Peyer's patch (tissue), 4 donors: Measurements from ENCODE around the gene OXTR. TPM values are rescaled to one million over a fixed set of nuclear protein-coding genes. Genes with fewer than 3 reads are reported as not detected.

Experiments
- DNase-seq, 3 donors: peaks; one replicate each; pipeline ENCODE4 v3.0.0-alpha.2; 2017 to 2019
- H3K27ac ChIP-seq, 4 donors: fragments of 200-600 bp; sonication (generic); one replicate each; pipeline ENCODE4 v1.5.1; 2016 to 2019
- H3K27me3 ChIP-seq, 2 donors: fragments of 200-600 bp; sonication (generic); one replicate each; pipeline ENCODE4 v1.5.1; 2019
- H3K36me3 ChIP-seq, 3 donors: fragments of 200-600 bp; sonication (generic); one replicate each; pipeline ENCODE4 v1.5.1; 2016 to 2019
- H3K4me1 ChIP-seq, 4 donors: fragments of 200-600 bp; sonication (generic); one replicate each; pipeline ENCODE4 v1.5.1; 2016 to 2019
- H3K4me3 ChIP-seq, 4 donors: fragments of 200-600 bp; sonication (generic); 1 replicate in 3 of 4; 2 replicates in 1 of 4; pipeline ENCODE4 v1.5.1; 2016 to 2019; ENCODE audit warnings: mild to moderate bottlenecking in 1 of 4
- H3K9me3 ChIP-seq, 4 donors: fragments of 200-600 bp; sonication (generic); one replicate each; pipeline ENCODE4 v1.5.1; 2016 to 2019; ENCODE audit warnings: mild to moderate bottlenecking in 1 of 4
- POLR2A ChIP-seq, 2 donors: fragments of 450-650 bp; IDR thresholded peaks; one replicate each; pipeline ENCODE4 v1.5.1; 2017; ENCODE audit warnings: antibody characterized with exemption in 2 of 2, mild to moderate bottlenecking in 2 of 2, moderate library complexity in 2 of 2
- total RNA-seq, 4 donors: library from RNA; depleted of rRNA; stranded (reverse); fragments of >200 nt; gene quantifications; one replicate each; pipeline ENCODE4 v1.1.0, GENCODE V29; 2016
- TF ChIP-seq, protein P1 (sequence below), 6 experiments: fragments of 450-650 bp in 4 of 6; fragments of 200-600 bp in 2 of 6; sonication (generic) in 1 of 6; IDR thresholded peaks; one replicate each; pipeline ENCODE4 v1.5.1; 2017 to 2019; ENCODE audit warnings: antibody characterized with exemption in 6 of 6, mild to moderate bottlenecking in 3 of 6, moderate library complexity in 1 of 6

Gene OXTR
- total RNA-seq, 4 donors from 2014 or later: 0.27 TPM; not detected in 3

- Histone ChIP-seq H3K4me1 (no peaks in the 10 kb centered on the region), H3K27ac (no peak overlapping the region), H3K27me3 (no peaks in the 10 kb centered on the region), H3K9me3 (no peaks in the 10 kb centered on the region), H3K36me3 (no peaks in the 10 kb centered on the region), H3K4me3 (no peak overlapping the region)
- no peak for DNase-seq
- TF ChIP-seq, protein P1, sequence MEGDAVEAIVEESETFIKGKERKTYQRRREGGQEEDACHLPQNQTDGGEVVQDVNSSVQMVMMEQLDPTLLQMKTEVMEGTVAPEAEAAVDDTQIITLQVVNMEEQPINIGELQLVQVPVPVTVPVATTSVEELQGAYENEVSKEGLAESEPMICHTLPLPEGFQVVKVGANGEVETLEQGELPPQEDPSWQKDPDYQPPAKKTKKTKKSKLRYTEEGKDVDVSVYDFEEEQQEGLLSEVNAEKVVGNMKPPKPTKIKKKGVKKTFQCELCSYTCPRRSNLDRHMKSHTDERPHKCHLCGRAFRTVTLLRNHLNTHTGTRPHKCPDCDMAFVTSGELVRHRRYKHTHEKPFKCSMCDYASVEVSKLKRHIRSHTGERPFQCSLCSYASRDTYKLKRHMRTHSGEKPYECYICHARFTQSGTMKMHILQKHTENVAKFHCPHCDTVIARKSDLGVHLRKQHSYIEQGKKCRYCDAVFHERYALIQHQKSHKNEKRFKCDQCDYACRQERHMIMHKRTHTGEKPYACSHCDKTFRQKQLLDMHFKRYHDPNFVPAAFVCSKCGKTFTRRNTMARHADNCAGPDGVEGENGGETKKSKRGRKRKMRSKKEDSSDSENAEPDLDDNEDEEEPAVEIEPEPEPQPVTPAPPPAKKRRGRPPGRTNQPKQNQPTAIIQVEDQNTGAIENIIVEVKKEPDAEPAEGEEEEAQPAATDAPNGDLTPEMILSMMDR (IDR thresholded peaks at IDR 0.05): no peak
- TF ChIP-seq POLR2A (IDR thresholded peaks at IDR 0.05): no peak
Observed at GRCh38 chr3:8805774-8806173, 36.4 kb upstream of the OXTR start.

DNA sequence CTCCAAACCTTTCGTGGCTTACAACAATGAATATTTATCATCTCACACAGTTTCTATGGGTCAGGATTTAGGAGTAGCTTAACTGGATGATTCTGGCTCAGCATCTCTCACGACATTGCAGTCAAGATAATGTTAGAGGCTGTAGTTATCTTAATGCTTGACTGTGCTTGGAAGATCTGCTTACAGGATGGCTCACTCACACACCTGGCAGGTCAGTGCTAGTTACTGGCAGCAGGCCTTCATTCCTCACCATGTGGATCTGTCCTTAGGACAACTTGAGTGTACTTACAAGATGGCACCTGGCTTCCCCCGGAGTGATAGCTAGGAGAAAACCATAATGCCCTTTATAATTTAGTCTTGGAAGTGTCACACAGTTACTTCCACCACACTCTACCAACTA is 32.8 kb upstream of the OXTR start:
- H3K27me3 ChIP-seq: no peaks in the 10 kb centered on the region
- H3K4me1 ChIP-seq: no peaks in the 10 kb centered on the region
- no peaks in the 10 kb centered on the region for H3K36me3 ChIP-seq
- no peak overlapping the region for H3K27ac ChIP-seq
- no peak for DNase-seq
- TF ChIP-seq, protein P1 (IDR thresholded peaks at IDR 0.05): no peak
- no peak for TF ChIP-seq POLR2A (IDR thresholded peaks at IDR 0.05)
- no peaks in the 10 kb centered on the region for H3K9me3 ChIP-seq
- no peak overlapping the region for H3K4me3 ChIP-seq

- H3K27ac ChIP-seq: no peak overlapping the region
- TF ChIP-seq, protein P1 (IDR thresholded peaks at IDR 0.05): no peak
- TF ChIP-seq POLR2A (IDR thresholded peaks at IDR 0.05): no peak
- DNase-seq: no peak
- H3K4me3 ChIP-seq: no peak overlapping the region
- H3K4me1 ChIP-seq: no peaks in the 10 kb centered on the region
- H3K27me3 ChIP-seq: no peaks in the 10 kb centered on the region
- H3K36me3 ChIP-seq: no peaks in the 10 kb centered on the region
- no peaks in the 10 kb centered on the region for H3K9me3 ChIP-seq
Observed at GRCh38 chr3:8800016-8800415, 30.6 kb upstream of the OXTR start.

- no peak overlapping the region for H3K4me3 ChIP-seq
- no peak for DNase-seq
- no peaks in the 10 kb centered on the region for H3K27me3 ChIP-seq
- H3K36me3 ChIP-seq: no peaks in the 10 kb centered on the region
- TF ChIP-seq, protein P1 (IDR thresholded peaks at IDR 0.05): no peak
- TF ChIP-seq POLR2A (IDR thresholded peaks at IDR 0.05): no peak
- no peak overlapping the region for H3K27ac ChIP-seq
- no peaks in the 10 kb centered on the region for H3K4me1 ChIP-seq
- H3K9me3 ChIP-seq: no peaks in the 10 kb centered on the region
Observed at GRCh38 chr3:8794247-8794646, 24.8 kb upstream of the OXTR start.

GRCh38 chr3:8793242-8793641 is 23.8 kb upstream of the OXTR start:
- no peaks in the 10 kb centered on the region for H3K36me3 ChIP-seq
- H3K4me1 ChIP-seq: no peaks in the 10 kb centered on the region
- no peaks in the 10 kb centered on the region for H3K9me3 ChIP-seq
- no peak overlapping the region for H3K27ac ChIP-seq
- DNase-seq: no peak
- no peak overlapping the region for H3K4me3 ChIP-seq
- TF ChIP-seq, protein P1 (IDR thresholded peaks at IDR 0.05): no peak
- no peak for TF ChIP-seq POLR2A (IDR thresholded peaks at IDR 0.05)
- H3K27me3 ChIP-seq: no peaks in the 10 kb centered on the region

DNA sequence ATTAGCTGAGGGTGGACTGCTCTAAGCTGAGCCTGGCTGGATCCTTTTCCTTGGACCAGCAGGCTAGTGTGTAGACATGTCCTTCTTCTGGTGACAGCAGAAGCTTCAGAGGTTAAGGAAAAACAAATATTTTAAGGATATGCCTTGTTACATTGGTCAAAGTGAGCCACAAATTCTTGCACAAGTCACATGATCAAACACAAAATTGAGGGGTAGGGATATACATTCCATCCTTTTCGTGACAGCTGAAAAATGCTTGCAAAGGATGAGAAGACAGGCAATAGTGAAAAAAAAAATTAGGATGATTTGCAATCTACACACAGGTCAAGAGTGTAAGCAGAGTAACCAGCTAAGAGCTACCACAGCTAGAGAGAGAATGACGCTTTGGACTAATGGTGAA is 21.1 kb upstream of the OXTR start:
- no peak for TF ChIP-seq POLR2A (IDR thresholded peaks at IDR 0.05)
- TF ChIP-seq, protein P1 (IDR thresholded peaks at IDR 0.05): no peak
- Histone ChIP-seq H3K4me1 (no peaks in the 10 kb centered on the region), H3K4me3 (no peak overlapping the region), H3K36me3 (no peaks in the 10 kb centered on the region), H3K9me3 (no peaks in the 10 kb centered on the region), H3K27me3 (no peaks in the 10 kb centered on the region), H3K27ac (no peak overlapping the region)
- DNase-seq: no peak
